AG09309 (cell line): Measurements from ENCODE around the gene AADACL4.

Experiments
- DNase-seq: peaks from one replicate; pipeline ENCODE4 v3.0.0-alpha.2; 2010; ENCODE audit warnings: low read depth
- H3K4me3 ChIP-seq: 2 replicates; pipeline ENCODE4 v1.5.1; 2011; ENCODE audit warnings: mild to moderate bottlenecking, low read depth, low read length, moderate library complexity; ENCODE audit not compliant: control insufficient read depth
- CTCF ChIP-seq: IDR thresholded peaks from 2 replicates; pipeline ENCODE4 v1.5.1; 2011; ENCODE audit warnings: mild to moderate bottlenecking, low read depth, low read length, inconsistent platforms; ENCODE audit not compliant: insufficient read depth, control insufficient read depth; ENCODE audit errors: missing control alignments

AADACL4 gene

GRCh38 chr1:12603224-12603623, 40.7 kb upstream of the AADACL4 start:
- H3K4me3 ChIP-seq, result no peak overlapping the region
- no peak for TF ChIP-seq CTCF
- no peak for DNase-seq

- TF ChIP-seq CTCF, result no peak
- peak; percentile 97 for DNase-seq
- H3K4me3 ChIP-seq, result no peak overlapping the region
Observed at GRCh38 chr1:12604114-12604874, 39.6 kb upstream of the AADACL4 start.

DNA sequence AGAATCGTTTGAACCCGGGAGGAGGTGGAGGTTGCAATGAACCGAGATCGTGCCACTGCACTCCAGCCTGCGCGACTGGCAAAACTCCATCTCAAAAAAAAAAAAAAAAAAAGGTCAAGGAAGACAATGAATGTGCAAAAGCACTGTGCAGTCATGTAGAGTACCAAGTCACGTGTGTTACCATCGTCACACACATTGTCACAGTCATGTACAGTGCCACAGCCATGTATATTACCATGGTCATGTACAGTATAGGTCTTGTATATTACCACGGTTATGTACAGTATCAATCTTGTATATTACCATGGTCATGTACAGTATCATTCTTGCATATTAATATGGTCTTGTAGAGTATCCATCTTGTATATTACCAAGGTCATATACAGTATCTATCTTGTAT, 38.9 kb upstream of the AADACL4 start:
- no peak for DNase-seq
- no peak overlapping the region for H3K4me3 ChIP-seq
- no peak for TF ChIP-seq CTCF

DNA sequence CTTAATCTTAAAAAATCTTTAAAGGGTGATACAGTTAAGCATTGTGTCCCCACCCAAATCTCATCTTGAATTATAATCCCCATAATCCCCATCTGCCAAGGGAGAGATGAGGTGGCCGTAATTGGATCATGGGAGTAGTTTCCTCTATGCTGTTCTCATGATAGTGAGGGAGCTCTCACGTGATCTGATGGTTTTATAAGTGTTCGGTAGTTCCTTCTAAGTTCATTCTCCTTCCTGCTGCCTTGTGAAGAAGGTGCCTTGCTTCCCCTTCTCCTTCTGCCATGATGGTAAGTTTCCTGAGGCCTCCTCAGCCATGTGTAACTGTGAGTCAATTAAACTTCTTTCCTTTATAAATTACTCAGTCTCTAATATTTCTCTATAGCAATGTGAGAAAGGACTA, 36.6 kb upstream of the AADACL4 start:
- TF ChIP-seq CTCF, result no peak
- H3K4me3 ChIP-seq, result no peak overlapping the region
- no peak for DNase-seq

- no peak for TF ChIP-seq CTCF
- no peak overlapping the region for H3K4me3 ChIP-seq
- DNase-seq, result no peak
Observed at GRCh38 chr1:12608311-12608957, 35.5 kb upstream of the AADACL4 start.

DNA sequence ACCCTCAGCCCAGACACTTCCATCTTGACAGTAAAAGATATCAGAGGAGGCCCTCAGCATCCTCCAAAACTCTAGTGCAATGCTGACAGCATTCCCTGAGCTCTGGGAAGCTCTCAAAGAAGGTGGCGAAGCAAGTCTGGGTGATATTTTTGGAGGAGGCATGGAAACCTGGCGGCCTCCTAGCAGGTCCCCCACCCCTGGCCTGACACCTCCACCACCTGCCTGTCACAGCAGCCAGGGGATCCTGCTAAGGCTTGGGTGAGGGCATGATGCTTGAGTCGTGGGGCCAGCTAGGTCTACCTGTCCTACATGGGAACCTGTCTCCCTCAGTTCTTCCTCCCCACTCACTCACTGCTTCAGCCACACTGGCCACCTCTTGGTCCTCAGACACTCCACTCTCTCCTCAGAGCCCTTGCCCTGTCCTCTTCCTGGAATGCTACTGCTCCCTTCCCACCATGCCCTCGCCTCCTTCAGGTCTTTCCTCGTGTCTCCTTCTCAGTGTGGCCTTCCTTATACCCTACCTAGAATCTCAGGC, 34.3 kb upstream of the AADACL4 start:
- no peak overlapping the region for H3K4me3 ChIP-seq
- no peak for TF ChIP-seq CTCF
- no peak for DNase-seq
